Neural cell (in vitro differentiated cells): ENCODE data around the gene CLEC18A.
"Not testable (repeated sequence)": the region's sequence is repeated elsewhere in the genome, so short reads cannot be mapped to it uniquely, and the experiment has no call there.

Experiments used
- CTCF ChIP-seq: fragments of 450-650 bp; IDR thresholded peaks from 2 replicates; pipeline ENCODE4 v1.5.1; 2014; ENCODE audit warnings: antibody characterized with exemption, mild to moderate bottlenecking, moderate library complexity; ENCODE audit not compliant: poor library complexity, severe bottlenecking
- EP300 ChIP-seq: fragments of 450-650 bp; conservative IDR thresholded peaks from 2 replicates; pipeline ENCODE4 v1.6.1; 2014; ENCODE audit warnings: antibody characterized with exemption, mild to moderate bottlenecking, moderate library complexity; ENCODE audit not compliant: poor library complexity, severe bottlenecking
- EZH2 ChIP-seq: fragments of 200-600, 300-800 bp; shearing (Covaris generic), sonication (generic); IDR thresholded peaks from 2 replicates; pipeline ENCODE4 v1.6.1; 2014; ENCODE audit warnings: antibody characterized with exemption, low read length, borderline replicate concordance, mild to moderate bottlenecking; ENCODE audit not compliant: insufficient read depth, poor library complexity, severe bottlenecking
- MXI1 ChIP-seq: fragments of 450-650 bp; conservative IDR thresholded peaks from 2 replicates; pipeline ENCODE4 v1.6.1; 2014; ENCODE audit warnings: antibody characterized with exemption, mild to moderate bottlenecking; ENCODE audit not compliant: poor library complexity, severe bottlenecking
- POLR2AphosphoS5 ChIP-seq: IDR thresholded peaks from 2 replicates; pipeline ENCODE4 v1.6.1; 2012
- RAD21 ChIP-seq: fragments of 450-650 bp; conservative IDR thresholded peaks from 2 replicates; pipeline ENCODE4 v1.6.1; 2014; ENCODE audit warnings: antibody characterized with exemption, mild to moderate bottlenecking, moderate library complexity
- SMC3 ChIP-seq: fragments of 450-650 bp; conservative IDR thresholded peaks from 2 replicates; pipeline ENCODE4 v1.6.1; 2014; ENCODE audit warnings: antibody characterized with exemption, mild to moderate bottlenecking, moderate library complexity; ENCODE audit not compliant: poor library complexity

GRCh38 chr16:69985196-69985595 is 34.1 kb downstream of the CLEC18A start:
- TF ChIP-seq CTCF, EZH2, POLR2AphosphoS5, RAD21, MXI1, SMC3, EP300: not testable (repeated sequence)
